Measurements from ENCODE around the gene KRTAP2-2.

DNA sequence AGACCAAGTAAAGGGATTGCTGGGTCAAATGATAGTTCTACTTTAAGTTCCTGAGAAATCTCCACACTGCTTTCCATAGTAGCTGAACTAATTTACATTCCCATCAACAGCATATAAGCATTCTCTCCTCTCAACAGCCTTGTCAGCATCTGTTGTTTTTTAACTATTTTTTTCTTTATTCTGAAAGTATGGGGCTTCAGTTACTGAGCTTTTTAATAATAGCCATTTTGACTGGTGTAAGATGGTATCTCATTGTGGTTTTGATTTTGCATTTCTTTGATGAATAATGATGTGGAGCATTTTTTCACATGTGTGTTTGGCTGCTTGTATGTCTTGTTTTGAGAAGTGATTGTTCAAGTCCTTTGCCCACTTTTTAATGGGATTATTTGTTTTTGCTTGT lies 2.5 kb downstream of the KRTAP2-2 start:
- TF ChIP-seq GATA2 (IDR thresholded peaks at IDR 0.05; ENCODE audit: low read depth, low read length) (no peak), GATA3 (IDR thresholded peaks at IDR 0.05; ENCODE audit: low read depth, low read length) (no peak)
